A549 treated with RU486 at 1 μM for 4 hours (cell line): ENCODE results near the gene PPL. TPM values are rescaled to one million over a fixed set of nuclear protein-coding genes. Genes with fewer than 3 reads are reported as not detected.

Source experiments
- total RNA-seq: library from RNA; stranded (reverse); fragments of 200-300 nt; extraction: Qiagen RNA extraction; gene quantifications from 5 replicates; pipeline ENCODE4 v1.2.3, GENCODE V29; 2022; ENCODE audit warnings: low read depth

Gene PPL, protein sequence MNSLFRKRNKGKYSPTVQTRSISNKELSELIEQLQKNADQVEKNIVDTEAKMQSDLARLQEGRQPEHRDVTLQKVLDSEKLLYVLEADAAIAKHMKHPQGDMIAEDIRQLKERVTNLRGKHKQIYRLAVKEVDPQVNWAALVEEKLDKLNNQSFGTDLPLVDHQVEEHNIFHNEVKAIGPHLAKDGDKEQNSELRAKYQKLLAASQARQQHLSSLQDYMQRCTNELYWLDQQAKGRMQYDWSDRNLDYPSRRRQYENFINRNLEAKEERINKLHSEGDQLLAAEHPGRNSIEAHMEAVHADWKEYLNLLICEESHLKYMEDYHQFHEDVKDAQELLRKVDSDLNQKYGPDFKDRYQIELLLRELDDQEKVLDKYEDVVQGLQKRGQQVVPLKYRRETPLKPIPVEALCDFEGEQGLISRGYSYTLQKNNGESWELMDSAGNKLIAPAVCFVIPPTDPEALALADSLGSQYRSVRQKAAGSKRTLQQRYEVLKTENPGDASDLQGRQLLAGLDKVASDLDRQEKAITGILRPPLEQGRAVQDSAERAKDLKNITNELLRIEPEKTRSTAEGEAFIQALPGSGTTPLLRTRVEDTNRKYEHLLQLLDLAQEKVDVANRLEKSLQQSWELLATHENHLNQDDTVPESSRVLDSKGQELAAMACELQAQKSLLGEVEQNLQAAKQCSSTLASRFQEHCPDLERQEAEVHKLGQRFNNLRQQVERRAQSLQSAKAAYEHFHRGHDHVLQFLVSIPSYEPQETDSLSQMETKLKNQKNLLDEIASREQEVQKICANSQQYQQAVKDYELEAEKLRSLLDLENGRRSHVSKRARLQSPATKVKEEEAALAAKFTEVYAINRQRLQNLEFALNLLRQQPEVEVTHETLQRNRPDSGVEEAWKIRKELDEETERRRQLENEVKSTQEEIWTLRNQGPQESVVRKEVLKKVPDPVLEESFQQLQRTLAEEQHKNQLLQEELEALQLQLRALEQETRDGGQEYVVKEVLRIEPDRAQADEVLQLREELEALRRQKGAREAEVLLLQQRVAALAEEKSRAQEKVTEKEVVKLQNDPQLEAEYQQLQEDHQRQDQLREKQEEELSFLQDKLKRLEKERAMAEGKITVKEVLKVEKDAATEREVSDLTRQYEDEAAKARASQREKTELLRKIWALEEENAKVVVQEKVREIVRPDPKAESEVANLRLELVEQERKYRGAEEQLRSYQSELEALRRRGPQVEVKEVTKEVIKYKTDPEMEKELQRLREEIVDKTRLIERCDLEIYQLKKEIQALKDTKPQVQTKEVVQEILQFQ (N-terminal part only)
- 1.9 to 2.7 TPM (median 2.4 TPM) in 5 replicates for total RNA-seq

DNA sequence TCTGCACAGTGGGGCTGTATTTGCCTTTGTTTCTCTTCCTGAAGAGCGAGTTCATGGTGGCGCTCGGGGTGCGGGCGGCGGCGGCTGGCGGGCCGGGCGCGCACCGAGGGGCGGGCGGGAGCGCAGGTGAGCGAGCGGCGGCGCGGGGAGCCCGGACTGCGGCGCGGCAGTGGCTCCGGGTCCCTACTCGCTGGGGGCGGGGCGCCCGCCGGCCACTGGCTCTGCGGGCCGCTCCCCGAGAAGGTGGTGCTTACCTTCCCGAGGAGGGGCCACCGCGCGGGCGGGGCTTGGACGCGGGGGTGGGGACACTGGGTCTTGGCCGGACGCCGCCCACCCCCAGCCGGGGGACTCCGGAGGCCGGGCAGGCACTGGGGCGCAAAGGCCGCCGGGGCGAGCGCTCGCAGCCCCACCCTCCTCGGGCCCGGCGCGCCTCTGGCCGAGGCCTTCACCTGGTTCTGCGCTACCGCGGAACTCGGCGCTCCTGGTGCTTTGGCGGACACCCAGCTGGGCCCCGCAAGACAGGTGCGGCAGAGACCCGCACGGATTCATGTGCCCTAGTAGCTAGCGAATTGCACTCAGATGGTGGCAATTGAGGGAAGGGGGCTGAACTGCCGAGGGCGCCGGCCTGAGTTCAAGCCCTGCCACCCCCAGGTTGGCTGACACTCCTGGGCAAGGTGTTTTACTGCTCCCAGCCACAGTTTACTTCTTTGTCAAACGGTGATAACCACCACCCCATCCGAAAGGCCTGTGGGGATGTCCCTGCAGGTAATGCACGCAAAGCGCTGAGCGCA, at the start of gene PPL:
Gene PPL (minus strand): TSS at position 158 of the 791 bp plus-strand sequence. CDS start 103 bp downstream, at position 55.

DNA sequence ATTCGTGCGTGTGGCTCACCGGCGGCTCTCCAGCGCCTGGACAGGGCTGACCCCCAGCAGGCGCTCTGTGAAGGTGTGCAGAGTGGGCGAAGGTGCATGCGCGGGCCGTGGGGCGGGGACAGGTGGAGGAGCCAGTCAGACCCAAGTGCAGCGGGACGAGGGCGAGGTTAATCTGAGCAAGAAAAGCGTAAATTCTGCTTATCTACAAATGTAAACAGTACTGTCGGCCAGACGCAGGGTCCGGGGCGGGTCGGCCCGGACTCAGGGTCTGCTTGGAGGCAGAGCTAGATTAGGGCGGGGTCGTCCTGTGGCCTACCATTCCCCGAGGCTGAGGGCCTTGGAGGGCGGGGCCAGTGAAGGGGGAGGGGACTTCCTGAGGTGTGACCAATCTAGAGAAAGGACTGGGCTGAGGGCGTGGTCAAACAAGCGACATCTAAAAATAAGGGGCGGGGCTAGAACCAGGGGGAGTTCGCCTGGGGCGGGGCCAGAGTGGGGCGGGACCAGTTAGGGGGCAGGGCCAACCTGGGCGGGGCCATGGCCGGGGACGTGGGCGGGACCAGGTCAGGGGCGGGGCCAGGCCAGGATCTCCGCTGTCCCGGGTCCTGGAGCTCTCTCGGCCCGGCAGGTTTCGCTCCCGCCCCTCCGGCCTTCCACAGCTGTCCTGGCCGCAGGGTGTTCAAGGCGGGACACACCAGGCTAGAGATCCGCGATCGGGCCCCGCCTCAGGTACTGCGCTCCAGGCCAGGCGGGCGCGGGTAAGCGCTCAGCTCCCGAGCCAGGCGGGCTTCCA, 21.0 kb upstream of the PPL start, which contains the start of gene SEC14L5:
Gene SEC14L5 (plus strand): TSS at position 611 of the 790 bp plus-strand sequence. CDS start 994 bp downstream, outside the sequence.

GRCh38 chr16:4846901-4847773, 89.8 kb downstream of the PPL start, which contains the start of the genes GLYR1 and UBN1:
GLYR1 (minus strand) TSS chr16:4847288; CDS start chr16:4847265, 23 bp downstream.
UBN1 (plus strand) TSS chr16:4847481; CDS start chr16:4852918, 5,437 bp downstream.

Other genes with a start within 250 kb of the PPL start
- 16.1 to 25.8 TPM (median 23.2 TPM) in 5 replicates for gene NUDT16L1, start 243.6 kb downstream of the PPL start, total RNA-seq
- gene ANKS3, start 202.9 kb downstream of the PPL start, total RNA-seq = 22.1 to 26.7 TPM (median 25.3 TPM) in 5 replicates
- gene DNAAF8, start 202.6 kb downstream of the PPL start, total RNA-seq = 0.91 to 2.0 TPM (median 1.6 TPM) in 5 replicates
- gene ZNF500, start 170.0 kb downstream of the PPL start, total RNA-seq = 6.6 to 10.1 TPM (median 7.9 TPM) in 5 replicates
- not detected in 5 replicates for gene SEPTIN12, start 148.8 kb downstream of the PPL start, total RNA-seq
- gene SMIM22, start 141.8 kb downstream of the PPL start, total RNA-seq = not detected in 5 replicates
- 10.1 to 16.3 TPM (median 14.8 TPM) in 5 replicates for gene ROGDI, start 134.5 kb downstream of the PPL start, total RNA-seq
- 37.5 to 43.5 TPM (median 41.5 TPM) in 5 replicates for gene GLYR1, start 89.9 kb downstream of the PPL start, total RNA-seq
- 23.8 to 29.8 TPM (median 27.4 TPM) in 5 replicates for gene UBN1, start 89.7 kb downstream of the PPL start, total RNA-seq
- 0.05 to 0.09 TPM (median 0.06 TPM) in 4 of 5 replicates, not detected in the other for gene SEC14L5, start 21.2 kb upstream of the PPL start, total RNA-seq
- 13.1 to 20.2 TPM (median 17.0 TPM) in 5 replicates for gene NAGPA, start 96.8 kb upstream of the PPL start, total RNA-seq
- gene C16orf89, start 128.8 kb upstream of the PPL start, total RNA-seq = not detected in 5 replicates
- gene ALG1, start 134.7 kb upstream of the PPL start, total RNA-seq = 31.9 to 41.2 TPM (median 38.8 TPM) in 5 replicates
- 21.2 to 31.0 TPM (median 26.8 TPM) in 5 replicates for gene EEF2KMT, start 160.6 kb upstream of the PPL start, total RNA-seq